Measurements from ENCODE around the gene RFXAP. TPM values are rescaled to one million over a fixed set of nuclear protein-coding genes. Genes with fewer than 3 reads are reported as not detected.

RFXAP gene
- total RNA-seq, 2 experiments from 2014 or later: 10.0 to 13.0 TPM

DNA sequence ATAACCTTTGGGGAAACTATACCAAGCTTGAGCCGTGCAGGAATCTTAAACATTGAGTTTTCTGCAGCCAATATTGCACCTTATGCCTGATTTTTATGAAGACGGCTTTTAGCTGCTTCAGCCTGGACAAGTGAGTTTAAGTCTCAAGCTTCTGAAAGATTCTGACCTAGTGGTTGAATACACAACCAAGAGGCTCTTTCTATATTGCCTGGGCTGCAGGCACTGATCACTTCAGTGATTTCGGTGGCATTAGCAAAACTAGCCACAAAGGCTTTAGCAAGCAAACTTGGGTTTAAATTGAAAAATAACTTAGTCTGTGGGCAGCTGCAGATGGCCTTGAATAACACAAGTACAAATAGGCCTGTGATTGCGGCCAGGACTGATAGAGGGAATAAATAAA lies 29.3 kb upstream of the RFXAP start:
- CTCF ChIA-PET: no interaction called here
- Mint-ChIP-seq H3K9me3 (no peaks in the 10 kb centered on the region), H3K36me3 (no peaks in the 10 kb centered on the region), H3K27me3 (peaks cover 10% of the 10 kb centered on the region), H3K27ac (no peak overlapping the region), H3K4me3 (no peak overlapping the region), H3K4me1 (ENCODE audit: low read depth) (no peaks in the 10 kb centered on the region)
- intact Hi-C loops (cut with micrococcal nuclease): no loop called here
- no peak for DNase-seq
- POLR2A ChIA-PET: no interaction called here

GRCh38 chr13:36794706-36795105 lies 24.3 kb upstream of the RFXAP start:
- ChIA-PET CTCF (no interaction called here), POLR2A (no interaction called here)
- intact Hi-C loops (cut with micrococcal nuclease): no loop called here
- H3K36me3 Mint-ChIP-seq: no peaks in the 10 kb centered on the region
- H3K9me3 Mint-ChIP-seq: no peaks in the 10 kb centered on the region
- no peaks in the 10 kb centered on the region for H3K4me1 Mint-ChIP-seq (ENCODE audit: low read depth)
- no peak for DNase-seq
- no peak overlapping the region for H3K4me3 Mint-ChIP-seq
- no peak overlapping the region for H3K27ac Mint-ChIP-seq
- H3K27me3 Mint-ChIP-seq: peaks cover 7% of the 10 kb centered on the region

- Mint-ChIP-seq H3K36me3 (no peaks in the 10 kb centered on the region), H3K4me1 (ENCODE audit: low read depth) (no peaks in the 10 kb centered on the region), H3K4me3 (no peak overlapping the region), H3K27me3 (peaks cover 7% of the 10 kb centered on the region), H3K27ac (no peak overlapping the region), H3K9me3 (no peaks in the 10 kb centered on the region)
- POLR2A ChIA-PET: no interaction called here
- intact Hi-C loops (cut with micrococcal nuclease): no loop called here
- CTCF ChIA-PET: interaction anchor here (0.5 kb wide), 1 partner anchor 12 kb away, joined by 6 read pairs; no protein-coding TSS in a partner anchor
- no peak for DNase-seq
Measured at GRCh38 chr13:36795463-36795862, 23.6 kb upstream of the RFXAP start.

- no peaks in the 10 kb centered on the region for H3K4me1 Mint-ChIP-seq (ENCODE audit: low read depth)
- H3K4me3 Mint-ChIP-seq: no peak overlapping the region
- H3K27ac Mint-ChIP-seq: no peak overlapping the region
- ChIA-PET POLR2A (no interaction called here), CTCF (no interaction called here)
- intact Hi-C loops (cut with micrococcal nuclease): no loop called here
- DNase-seq: no peak
- H3K36me3 Mint-ChIP-seq: no peaks in the 10 kb centered on the region
- H3K9me3 Mint-ChIP-seq: no peaks in the 10 kb centered on the region
- peaks cover 7% of the 10 kb centered on the region for H3K27me3 Mint-ChIP-seq
Measured at GRCh38 chr13:36796052-36796451, 23.0 kb upstream of the RFXAP start.

DNA sequence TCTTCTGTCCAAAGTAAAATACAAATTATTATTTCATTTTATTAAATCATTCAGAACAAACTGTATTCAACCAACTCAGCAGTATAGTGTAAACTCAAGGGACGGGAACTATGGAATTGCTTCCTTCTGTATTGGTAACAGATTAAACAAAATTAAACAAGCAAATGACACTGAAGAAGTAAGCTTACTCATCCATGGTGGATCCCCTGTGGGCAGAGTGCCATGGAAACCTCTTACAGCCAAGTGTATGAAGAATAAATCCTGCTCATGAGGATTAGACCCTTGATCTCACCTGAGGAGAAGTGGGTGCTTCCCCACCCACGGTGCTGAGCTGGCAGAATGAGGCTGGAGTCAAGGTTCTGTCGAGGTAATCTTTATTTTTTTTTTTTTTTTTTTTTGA lies 18.0 kb upstream of the RFXAP start:
- intact Hi-C loops (cut with micrococcal nuclease): no loop called here
- ChIA-PET POLR2A (no interaction called here), CTCF (no interaction called here)
- no peaks in the 10 kb centered on the region for H3K4me1 Mint-ChIP-seq (ENCODE audit: low read depth)
- H3K27ac Mint-ChIP-seq: no peak overlapping the region
- peaks cover 21% of the 10 kb centered on the region for H3K27me3 Mint-ChIP-seq
- H3K9me3 Mint-ChIP-seq: no peaks in the 10 kb centered on the region
- no peaks in the 10 kb centered on the region for H3K36me3 Mint-ChIP-seq
- DNase-seq: no peak
- H3K4me3 Mint-ChIP-seq: no peak overlapping the region

DNA sequence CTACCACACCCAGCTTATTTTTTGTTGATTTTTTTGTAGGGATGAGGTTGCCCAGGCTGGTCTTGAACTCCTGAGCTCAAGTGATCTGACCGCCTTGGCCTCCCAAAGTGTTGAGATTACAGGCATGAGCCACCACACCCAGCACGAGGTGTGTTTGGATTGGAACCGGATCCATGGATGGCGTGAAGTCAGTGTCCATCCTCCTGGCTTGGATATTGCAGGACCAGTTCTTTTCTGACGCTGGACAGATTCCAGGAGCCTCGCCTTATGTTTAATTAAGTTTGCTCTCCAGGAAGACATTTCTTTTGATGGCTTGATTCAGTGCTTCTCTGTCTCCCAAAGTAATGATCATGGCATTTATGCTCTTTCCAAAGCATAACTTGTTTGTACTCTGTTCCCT lies 14.4 kb upstream of the RFXAP start:
- CTCF ChIA-PET: no interaction called here
- H3K9me3 Mint-ChIP-seq: no peaks in the 10 kb centered on the region
- intact Hi-C loops (cut with micrococcal nuclease): no loop called here
- DNase-seq: no peak
- no peak overlapping the region for H3K4me3 Mint-ChIP-seq
- peaks cover 25% of the 10 kb centered on the region for H3K27me3 Mint-ChIP-seq
- no peaks in the 10 kb centered on the region for H3K36me3 Mint-ChIP-seq
- H3K27ac Mint-ChIP-seq: no peak overlapping the region
- POLR2A ChIA-PET: no interaction called here
- no peaks in the 10 kb centered on the region for H3K4me1 Mint-ChIP-seq (ENCODE audit: low read depth)

- H3K9me3 Mint-ChIP-seq: no peaks in the 10 kb centered on the region
- H3K36me3 Mint-ChIP-seq: no peaks in the 10 kb centered on the region
- H3K27me3 Mint-ChIP-seq: peaks cover 28% of the 10 kb centered on the region
- no peaks in the 10 kb centered on the region for H3K4me1 Mint-ChIP-seq (ENCODE audit: low read depth)
- H3K4me3 Mint-ChIP-seq: no peak overlapping the region
- intact Hi-C loops (cut with micrococcal nuclease): no loop called here
- ChIA-PET POLR2A (no interaction called here), CTCF (interaction anchor here (1.1 kb wide), 1 partner anchor 387 kb away, joined by 4 read pairs; no protein-coding TSS in a partner anchor)
- no peak for DNase-seq
- H3K27ac Mint-ChIP-seq: no peak overlapping the region
Measured at GRCh38 chr13:36806102-36806501, 12.9 kb upstream of the RFXAP start.

DNA sequence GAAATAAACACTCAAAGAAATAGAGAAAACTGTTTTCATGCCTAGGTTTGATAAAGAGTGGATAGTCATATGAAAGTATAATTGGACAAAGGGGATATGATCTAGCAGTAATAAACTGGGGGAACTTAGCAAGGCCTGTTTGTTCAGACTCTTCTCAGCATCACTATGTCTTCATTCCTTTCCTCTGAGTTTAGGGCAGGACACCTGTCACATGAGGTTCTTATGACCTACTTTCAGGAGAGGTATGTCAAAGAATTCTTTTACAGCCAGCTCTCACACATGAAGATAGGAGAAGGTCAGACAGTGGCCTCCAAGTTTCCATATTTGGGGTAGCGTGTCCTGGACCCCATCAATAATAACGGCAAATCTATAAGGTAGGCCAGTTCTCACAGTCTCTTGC lies 11.4 kb upstream of the RFXAP start:
- no peak for DNase-seq
- Mint-ChIP-seq H3K27ac (no peak overlapping the region), H3K4me3 (no peak overlapping the region), H3K27me3 (peaks cover 36% of the 10 kb centered on the region), H3K36me3 (no peaks in the 10 kb centered on the region), H3K4me1 (ENCODE audit: low read depth) (no peaks in the 10 kb centered on the region), H3K9me3 (no peaks in the 10 kb centered on the region)
- intact Hi-C loops (cut with micrococcal nuclease): no loop called here
- POLR2A ChIA-PET: no interaction called here
- CTCF ChIA-PET: no interaction called here

GRCh38 chr13:36813225-36813624 lies 5.8 kb upstream of the RFXAP start:
- H3K27ac Mint-ChIP-seq: no peak overlapping the region
- CTCF ChIA-PET: interaction anchor here (0.8 to 1.0 kb wide), 2 partner anchors 77 to 466 kb away, joined by 3 read pairs; no protein-coding TSS in a partner anchor

GRCh38 chr13:36814465-36814864 lies 4.6 kb upstream of the RFXAP start:
- H3K4me3 Mint-ChIP-seq: no peak overlapping the region
- ChIA-PET POLR2A (no interaction called here), CTCF (interaction anchor here (1.4 to 2.2 kb wide), 3 partner anchors 27 to 167 kb away, joined by 4 to 13 read pairs (median 9); no protein-coding TSS in a partner anchor)
- DNase-seq: no peak
- no peaks in the 10 kb centered on the region for H3K36me3 Mint-ChIP-seq
- no peaks in the 10 kb centered on the region for H3K9me3 Mint-ChIP-seq
- peaks cover 7% of the 10 kb centered on the region for H3K4me1 Mint-ChIP-seq (ENCODE audit: low read depth)
- peaks cover 21% of the 10 kb centered on the region for H3K27me3 Mint-ChIP-seq
- intact Hi-C loops (cut with micrococcal nuclease): no loop called here
- no peak overlapping the region for H3K27ac Mint-ChIP-seq

More at GRCh38 chr13:36813225-36813624, 5.8 kb upstream of the RFXAP start:
- POLR2A ChIA-PET: no interaction called here
- peaks cover 2% of the 10 kb centered on the region for H3K4me1 Mint-ChIP-seq (ENCODE audit: low read depth)
- intact Hi-C loops (cut with micrococcal nuclease): no loop called here
- no peaks in the 10 kb centered on the region for H3K9me3 Mint-ChIP-seq
- H3K27me3 Mint-ChIP-seq: peaks cover 21% of the 10 kb centered on the region
- DNase-seq: no peak
- no peaks in the 10 kb centered on the region for H3K36me3 Mint-ChIP-seq
- H3K4me3 Mint-ChIP-seq: no peak overlapping the region

DNA sequence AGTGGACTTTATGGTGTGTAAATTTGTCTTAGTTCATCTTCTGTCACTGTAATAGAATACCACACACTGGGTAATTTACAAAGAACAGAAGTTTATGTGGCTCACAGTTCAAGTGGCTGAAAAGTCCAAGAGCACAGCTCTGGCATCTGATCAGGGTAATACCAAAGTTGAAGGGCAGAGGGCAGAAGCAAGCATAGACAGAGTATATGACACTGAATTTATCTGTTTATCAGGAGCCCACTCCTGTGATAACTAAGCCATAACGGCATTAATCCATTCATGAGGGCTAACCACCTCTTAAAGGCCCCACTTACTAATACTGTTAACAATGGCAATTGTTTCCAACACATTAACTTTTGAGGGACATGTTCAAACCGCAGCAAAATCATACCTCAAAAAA lies 4.0 kb upstream of the RFXAP start:
- Mint-ChIP-seq H3K27ac (no peak overlapping the region), H3K4me3 (no peak overlapping the region), H3K27me3 (peaks cover 19% of the 10 kb centered on the region), H3K9me3 (no peaks in the 10 kb centered on the region), H3K36me3 (no peaks in the 10 kb centered on the region), H3K4me1 (ENCODE audit: low read depth) (peaks cover 7% of the 10 kb centered on the region)
- no peak for DNase-seq
- ChIA-PET CTCF (interaction anchor here (0.6 to 2.2 kb wide), 7 partner anchors 8 to 167 kb away, joined by 3 to 13 read pairs (median 4); no protein-coding TSS in a partner anchor), POLR2A (no interaction called here)
- intact Hi-C loops (cut with micrococcal nuclease): loop anchor here (5.0 kb wide), 1 partner anchor 167 kb away; no protein-coding TSS in a partner anchor

GRCh38 chr13:36817996-36818803 lies 822 bp upstream of the RFXAP start:
- no peak for DNase-seq
- ChIA-PET POLR2A (interaction anchor here (1.0 kb wide), 1 partner anchor 182 kb away, joined by 3 read pairs; the partner anchor contains the start of gene ALG5), CTCF (interaction anchor here (0.6 kb wide), 1 partner anchor 400 kb away, joined by 3 read pairs; no protein-coding TSS in a partner anchor)
- Mint-ChIP-seq H3K9me3 (no peaks in the 10 kb centered on the region), H3K4me3 (peak overlapping the region; percentile 91), H3K27me3 (peaks cover 9% of the 10 kb centered on the region), H3K36me3 (peaks cover 8% of the 10 kb centered on the region), H3K4me1 (ENCODE audit: low read depth) (peaks cover 34% of the 10 kb centered on the region), H3K27ac (peak overlapping the region; percentile 53)
- intact Hi-C loops (cut with micrococcal nuclease): loop anchor here (2.0 to 5.0 kb wide), 2 partner anchors 164 to 1531 kb away; partner anchors contain the start of gene UFM1

DNA sequence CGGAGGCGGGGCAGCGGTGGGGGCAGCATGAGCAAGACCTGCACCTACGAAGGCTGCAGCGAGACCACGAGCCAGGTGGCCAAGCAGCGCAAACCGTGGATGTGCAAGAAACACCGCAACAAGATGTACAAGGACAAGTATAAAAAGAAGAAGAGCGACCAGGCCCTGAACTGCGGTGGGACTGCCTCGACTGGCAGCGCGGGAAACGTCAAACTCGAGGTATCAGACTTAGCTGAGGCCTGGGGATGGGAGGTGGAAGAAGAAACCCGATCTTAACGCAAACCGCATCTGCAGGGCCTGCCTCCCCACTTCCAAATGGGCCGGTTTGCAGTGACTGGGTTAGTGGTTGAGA lies 693 bp downstream of the RFXAP start:
- Mint-ChIP-seq H3K27me3 (peaks cover under 1% of the 10 kb centered on the region), H3K27ac (peak overlapping the region; percentile 82), H3K36me3 (peaks cover 12% of the 10 kb centered on the region), H3K4me3 (peak overlapping the region; percentile 91), H3K9me3 (no peaks in the 10 kb centered on the region), H3K4me1 (ENCODE audit: low read depth) (peaks cover 45% of the 10 kb centered on the region)
- DNase-seq: peak; percentile 56
- intact Hi-C loops (cut with micrococcal nuclease): loop anchor here (1.0 to 5.0 kb wide), 8 partner anchors 15 to 1529 kb away; partner anchors contain the start of genes ALG5, CCDC169, SPART and SUPT20H
- POLR2A ChIA-PET: interaction anchor here (0.6 kb wide), 1 partner anchor 97 kb away, joined by 4 read pairs; no protein-coding TSS in a partner anchor
- CTCF ChIA-PET: no interaction called here

All from activated CD4-positive, alpha-beta memory T cell treated with anti-CD3 and anti-CD28 coated beads for 36 hours (primary cell).